AG04450 (cell line): ENCODE data around the gene HIF3A. TPM values are rescaled to one million over a fixed set of nuclear protein-coding genes. Genes with fewer than 3 reads are reported as not detected.

ENCODE experiments used
- CTCF ChIA-PET: fragments of 300-600, 350-600 bp; formaldehyde crosslinking; extraction: SDS; loops from one replicate; lab custom pipeline; 2022; ENCODE audit warnings: antibody characterized with exemption, inconsistent platforms; lab: Charles Lee
- POLR2A ChIA-PET: fragments of 350-600 bp; formaldehyde crosslinking; extraction: SDS; loops from one replicate; lab custom pipeline; 2021; ENCODE audit warnings: antibody characterized with exemption, inconsistent platforms; lab: Yijun Ruan, JAX
- DNase-seq: peaks from one replicate; pipeline ENCODE4 v3.0.0-alpha.2; 2011; ENCODE audit warnings: low read depth, low spot score
- H3K27ac ChIP-seq: one replicate; pipeline ENCODE4 v1.5.1; 2012; ENCODE audit warnings: low read depth, low read length, control low read depth
- H3K27me3 ChIP-seq: one replicate; pipeline ENCODE4 v1.6.0; 2012; ENCODE audit warnings: low read length; ENCODE audit not compliant: control insufficient read depth, insufficient read depth
- H3K4me3 ChIP-seq: 2 replicates; pipeline ENCODE4 v1.5.1; 2011; ENCODE audit warnings: mild to moderate bottlenecking, low read depth, low read length, control low read depth
- H3K9me3 ChIP-seq: 2 replicates; pipeline ENCODE4 v1.5.1; 2012; ENCODE audit warnings: low read length; ENCODE audit not compliant: control insufficient read depth, insufficient read depth
- polyA plus RNA-seq: library from polyadenylated mRNA; depleted of rRNA; stranded (reverse); fragments of >200 nt; gene quantifications from 2 replicates; pipeline ENCODE4 v1.2.3, GENCODE V29; 2011
- TF ChIP-seq, protein P1 (sequence below): IDR thresholded peaks from 2 replicates; pipeline ENCODE4 v1.5.1; 2011; ENCODE audit warnings: low read depth, low read length, control low read depth, inconsistent platforms

The HIF3A gene
- polyA plus RNA-seq, 1 experiment = 0.21 TPM

DNA sequence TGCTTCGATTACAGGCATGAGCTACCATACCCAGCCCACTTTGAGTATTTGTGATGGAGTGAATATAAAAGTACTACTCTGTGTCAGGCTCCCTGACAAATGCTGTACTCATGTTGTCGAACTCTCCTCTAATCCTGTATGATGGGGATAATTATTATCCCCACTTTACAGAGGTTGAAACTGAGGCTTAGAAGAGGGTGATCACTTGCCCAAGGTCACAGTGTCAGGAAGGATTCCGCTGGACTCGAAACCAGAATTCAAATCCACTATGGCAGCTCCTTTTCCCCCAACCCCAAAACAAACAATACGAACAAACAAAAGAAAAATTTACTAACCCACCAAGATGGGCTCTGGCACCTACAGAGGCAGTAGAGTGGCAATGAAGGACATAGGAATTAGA is 48.3 kb downstream of the HIF3A start:
- no peak overlapping the region for H3K27ac ChIP-seq
- no peak for DNase-seq
- TF ChIP-seq, protein P1, sequence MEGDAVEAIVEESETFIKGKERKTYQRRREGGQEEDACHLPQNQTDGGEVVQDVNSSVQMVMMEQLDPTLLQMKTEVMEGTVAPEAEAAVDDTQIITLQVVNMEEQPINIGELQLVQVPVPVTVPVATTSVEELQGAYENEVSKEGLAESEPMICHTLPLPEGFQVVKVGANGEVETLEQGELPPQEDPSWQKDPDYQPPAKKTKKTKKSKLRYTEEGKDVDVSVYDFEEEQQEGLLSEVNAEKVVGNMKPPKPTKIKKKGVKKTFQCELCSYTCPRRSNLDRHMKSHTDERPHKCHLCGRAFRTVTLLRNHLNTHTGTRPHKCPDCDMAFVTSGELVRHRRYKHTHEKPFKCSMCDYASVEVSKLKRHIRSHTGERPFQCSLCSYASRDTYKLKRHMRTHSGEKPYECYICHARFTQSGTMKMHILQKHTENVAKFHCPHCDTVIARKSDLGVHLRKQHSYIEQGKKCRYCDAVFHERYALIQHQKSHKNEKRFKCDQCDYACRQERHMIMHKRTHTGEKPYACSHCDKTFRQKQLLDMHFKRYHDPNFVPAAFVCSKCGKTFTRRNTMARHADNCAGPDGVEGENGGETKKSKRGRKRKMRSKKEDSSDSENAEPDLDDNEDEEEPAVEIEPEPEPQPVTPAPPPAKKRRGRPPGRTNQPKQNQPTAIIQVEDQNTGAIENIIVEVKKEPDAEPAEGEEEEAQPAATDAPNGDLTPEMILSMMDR = no peak
- H3K4me3 ChIP-seq = no peak overlapping the region
- ChIA-PET CTCF (no interaction called here), POLR2A (no interaction called here)
- H3K9me3 ChIP-seq = no peaks in the 10 kb centered on the region; the same call in 1 of the 2 replicates
- H3K27me3 ChIP-seq = peaks cover 3% of the 10 kb centered on the region

DNA sequence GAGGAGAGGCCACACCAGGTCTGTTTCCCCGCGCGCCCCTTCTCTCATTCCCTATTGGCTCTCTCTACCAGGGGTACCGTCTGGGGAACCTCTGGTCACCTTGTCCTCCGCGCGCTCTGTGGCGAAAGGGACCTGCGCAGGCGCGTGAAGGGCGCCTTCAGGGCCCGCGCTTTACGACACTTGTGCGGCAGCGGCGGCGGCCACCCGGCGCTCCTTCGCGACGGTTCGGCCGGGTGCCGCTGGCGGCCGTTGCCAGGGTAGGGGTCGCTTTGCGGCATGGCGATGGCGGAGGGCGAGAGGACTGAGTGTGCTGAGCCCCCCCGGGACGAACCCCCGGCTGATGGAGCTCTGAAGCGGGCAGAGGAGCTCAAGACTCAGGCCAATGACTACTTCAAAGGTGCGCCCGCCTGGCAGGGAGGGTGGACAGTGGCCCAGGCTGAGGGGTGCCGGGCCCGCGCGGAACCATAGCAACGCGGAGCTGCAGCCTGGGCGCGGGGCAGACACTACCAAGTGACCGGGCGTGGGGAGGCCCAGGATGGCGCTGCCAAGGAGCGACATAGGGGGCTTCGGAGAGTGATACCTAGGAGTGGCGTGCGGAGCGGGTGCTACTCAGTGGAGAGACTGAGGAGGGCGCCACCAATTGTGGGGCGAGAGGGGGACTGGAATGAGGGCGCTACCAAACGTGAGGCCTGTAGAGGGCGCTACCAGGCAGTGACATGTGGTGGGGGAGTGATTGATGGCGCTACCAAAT is 50.2 kb downstream of the HIF3A start, which contains the start of gene PPP5C:
Gene PPP5C (plus strand): TSS at position 267 of the 751 bp plus-strand sequence. CDS start 10 bp downstream, at position 277.
- ChIA-PET POLR2A (no interaction called here), CTCF (interaction anchor here (0.5 to 2.9 kb wide), 18 partner anchors 9 to 569 kb away, joined by 3 to 13 read pairs (median 4); no protein-coding TSS in a partner anchor)
- Histone ChIP-seq H3K9me3 (no peaks in the 10 kb centered on the region; the same call in 1 of the 2 replicates), H3K4me3 (peak within 1 kb of the TSS; percentile 99), H3K27me3 (peaks cover 3% of the 10 kb centered on the region), H3K27ac (peak within 1 kb of the TSS; percentile 31)
- DNase-seq = peak; percentile 72
- TF ChIP-seq, protein P1 = peak; percentile 95

DNA sequence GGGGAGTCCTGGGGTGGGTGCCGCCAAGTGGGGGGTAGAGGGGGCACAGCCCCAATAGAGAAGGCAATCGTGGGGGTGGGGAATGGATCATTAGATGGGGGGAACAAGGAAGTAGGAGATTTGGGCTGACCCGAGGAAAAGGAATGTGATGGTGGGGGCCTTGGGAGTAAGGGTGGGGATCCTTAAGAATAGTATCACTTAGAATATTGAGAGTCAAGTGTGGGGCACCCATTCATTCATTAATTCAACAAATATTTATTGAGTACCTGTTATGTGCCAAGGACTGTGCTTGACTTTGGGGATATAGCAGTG is 50.7 kb downstream of the HIF3A start:
- CTCF ChIA-PET = interaction anchor here (0.6 to 2.9 kb wide), 15 partner anchors 9 to 269 kb away, joined by 3 to 13 read pairs (median 3); no protein-coding TSS in a partner anchor
- DNase-seq = no peak
- Histone ChIP-seq H3K27ac (no peak overlapping the region), H3K27me3 (peaks cover 3% of the 10 kb centered on the region), H3K4me3 (peak overlapping the region; percentile 99), H3K9me3 (no peaks in the 10 kb centered on the region; the same call in 1 of the 2 replicates)
- TF ChIP-seq, protein P1 = no peak
- POLR2A ChIA-PET = no interaction called here

DNA sequence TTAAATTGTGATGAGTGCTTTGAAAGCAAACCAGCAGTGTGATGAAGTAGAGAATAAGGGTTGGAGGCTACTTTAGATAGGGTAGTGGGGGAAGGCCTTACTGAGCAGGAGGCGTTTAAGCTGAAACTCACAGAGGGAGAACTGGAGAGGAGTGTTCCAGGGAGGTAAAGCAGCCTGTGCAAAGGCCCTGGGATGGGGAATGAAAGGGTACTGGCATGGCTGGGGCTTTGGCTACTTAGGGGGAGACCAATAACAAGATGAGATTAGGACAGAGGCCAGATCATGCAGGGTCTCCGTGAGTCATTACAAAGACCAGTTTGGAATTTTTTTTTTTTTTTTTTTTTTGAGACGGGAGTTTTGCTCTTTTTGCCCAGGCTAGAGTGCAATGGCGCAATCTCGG is 51.1 kb downstream of the HIF3A start:
- no peak for DNase-seq
- ChIA-PET POLR2A (no interaction called here), CTCF (interaction anchor here (0.7 to 2.9 kb wide), 8 partner anchors 8 to 270 kb away, joined by 3 to 13 read pairs (median 4); no protein-coding TSS in a partner anchor)
- H3K27me3 ChIP-seq = peaks cover under 1% of the 10 kb centered on the region
- H3K4me3 ChIP-seq = peak overlapping the region; percentile 99
- TF ChIP-seq, protein P1 = no peak
- H3K27ac ChIP-seq = no peak overlapping the region
- no peaks in the 10 kb centered on the region; the same call in 1 of the 2 replicates for H3K9me3 ChIP-seq

DNA sequence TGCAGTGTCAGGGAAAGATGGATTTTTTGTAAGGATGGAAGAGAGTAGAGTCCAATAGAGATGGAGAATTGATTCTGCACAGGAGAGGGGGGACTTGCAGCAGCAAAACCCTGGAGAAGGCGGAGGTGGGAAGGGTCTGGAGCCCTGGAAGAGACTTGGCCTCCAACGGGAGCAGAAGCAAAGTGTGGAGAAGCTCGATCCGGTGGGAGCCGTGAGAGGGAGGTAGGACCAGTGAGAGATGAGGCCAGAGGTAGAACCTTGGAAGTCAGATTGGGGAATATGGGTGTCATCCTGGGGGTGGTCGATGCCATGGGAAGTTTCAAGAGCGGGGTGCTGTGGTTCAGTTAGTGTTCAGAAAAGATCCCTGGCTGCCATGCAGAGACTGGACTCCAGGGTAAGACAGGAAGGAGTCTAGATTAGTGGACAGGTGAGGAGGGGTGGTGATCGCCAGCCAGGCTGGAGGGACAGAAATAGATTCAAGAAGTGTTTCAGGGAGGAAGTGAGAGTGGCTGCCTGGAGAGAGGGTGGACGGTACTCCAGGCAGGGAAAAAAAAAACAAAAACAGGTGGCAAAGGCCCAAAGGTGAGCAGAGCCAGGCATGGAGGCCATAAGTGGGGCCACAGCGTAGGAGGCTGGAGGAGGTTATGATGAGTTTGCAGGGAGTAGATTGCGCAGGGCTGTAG is 52.6 kb downstream of the HIF3A start:
- DNase-seq = no peak
- ChIA-PET CTCF (interaction anchor here (0.7 kb wide), 1 partner anchor 45 kb away, joined by 3 read pairs; no protein-coding TSS in a partner anchor), POLR2A (no interaction called here)
- H3K4me3 ChIP-seq = no peak overlapping the region
- no peaks in the 10 kb centered on the region for H3K27me3 ChIP-seq
- H3K9me3 ChIP-seq = no peaks in the 10 kb centered on the region; the same call in 1 of the 2 replicates
- H3K27ac ChIP-seq = no peak overlapping the region
- TF ChIP-seq, protein P1 = no peak
